Neuronal stem cell (in vitro differentiated cells): Measurements from ENCODE around the gene MGAT1.
A peak's percentile ranks its signal among the peaks of the same experiment; 100 is the strongest.
"Not testable (repeated sequence)": the region's sequence is repeated elsewhere in the genome, so short reads cannot be mapped to it uniquely, and the experiment has no call there.

Source experiments
- DNase-seq: peaks from one replicate; pipeline ENCODE4 v3.0.0-alpha.2; 2013; ENCODE audit warnings: low spot score
- H2AFZ ChIP-seq: one replicate; pipeline ENCODE4 v1.6.1; 2013; ENCODE audit warnings: mild to moderate bottlenecking, low read length, inconsistent platforms
- H2AK5ac ChIP-seq: 2 replicates; pipeline ENCODE4 v1.6.1; 2013; ENCODE audit warnings: low read depth, mild to moderate bottlenecking, inconsistent platforms, low read length, moderate library complexity, mixed read lengths
- H2BK120ac ChIP-seq: 2 replicates; pipeline ENCODE4 v1.6.1; 2013; ENCODE audit warnings: low read depth, mild to moderate bottlenecking, inconsistent platforms, low read length, moderate library complexity, mixed read lengths
- H2BK12ac ChIP-seq: one replicate; pipeline ENCODE4 v1.6.1; 2013; ENCODE audit warnings: low read length, inconsistent platforms
- H2BK15ac ChIP-seq: 2 replicates; pipeline ENCODE4 v1.6.1; 2013; ENCODE audit warnings: mild to moderate bottlenecking, low read length, inconsistent platforms, mixed read lengths
- H2BK5ac ChIP-seq: one replicate; pipeline ENCODE4 v1.6.1; 2013; ENCODE audit warnings: inconsistent platforms, mild to moderate bottlenecking, low read length, moderate library complexity
- H3K14ac ChIP-seq: one replicate; pipeline ENCODE4 v1.6.1; 2013; ENCODE audit warnings: low read length, inconsistent platforms
- H3K18ac ChIP-seq: 2 replicates; pipeline ENCODE4 v1.6.1; 2013; ENCODE audit warnings: low read length, inconsistent platforms
- H3K23ac ChIP-seq: 2 replicates; pipeline ENCODE4 v1.6.1; 2013; ENCODE audit warnings: low read depth, mild to moderate bottlenecking, mixed read lengths, low read length, inconsistent platforms; ENCODE audit not compliant: poor library complexity
- H3K27ac ChIP-seq: replicated peaks from 3 replicates; pipeline ENCODE4 v1.5.1; 2013; ENCODE audit warnings: low read length, inconsistent platforms
- H3K27me3 ChIP-seq, 3 experiments: 2 replicates each; pipeline ENCODE4 v1.6.1; 2013; ENCODE audit warnings: low read length in 3 of 3, mild to moderate bottlenecking in 2 of 3, inconsistent platforms in 1 of 3, low read depth in 1 of 3, mixed read lengths in 1 of 3, moderate library complexity in 1 of 3; ENCODE audit not compliant: control insufficient read depth in 3 of 3, insufficient read depth in 3 of 3
- H3K36me3 ChIP-seq, 2 donors: replicated peaks in 1 of 2; 2 replicates each; pipeline ENCODE4 v1.6.1; 2013; ENCODE audit warnings: low read length in 2 of 2; ENCODE audit not compliant: control insufficient read depth in 2 of 2, insufficient read depth in 2 of 2
- H3K4ac ChIP-seq: 2 replicates; pipeline ENCODE4 v1.6.1; 2013; ENCODE audit warnings: inconsistent platforms, mild to moderate bottlenecking, low read length, moderate library complexity
- H3K4me1 ChIP-seq, 2 donors: 1 replicate in 1 of 2; 2 replicates in 1 of 2; pipeline ENCODE4 v1.6.1; 2013; ENCODE audit warnings: low read length in 2 of 2, low read depth in 1 of 2; ENCODE audit not compliant: control insufficient read depth in 2 of 2, insufficient read depth in 1 of 2
- H3K4me2 ChIP-seq: one replicate; pipeline ENCODE4 v1.6.1; 2013; ENCODE audit warnings: mild to moderate bottlenecking, low read length, inconsistent platforms; ENCODE audit not compliant: insufficient read depth, poor library complexity, severe bottlenecking
- H3K4me3 ChIP-seq, 2 donors: 2 replicates each; pipeline ENCODE4 v1.5.1; 2013; ENCODE audit warnings: low read length in 2 of 2, mild to moderate bottlenecking in 2 of 2, inconsistent platforms in 1 of 2, moderate library complexity in 1 of 2
- H3K79me1 ChIP-seq: one replicate; pipeline ENCODE4 v1.6.1; 2013; ENCODE audit warnings: low read depth, mild to moderate bottlenecking, inconsistent platforms, low read length, moderate library complexity
- H3K9ac ChIP-seq: one replicate; pipeline ENCODE4 v1.6.1; 2013; ENCODE audit warnings: mild to moderate bottlenecking, low read depth, low read length, inconsistent platforms; ENCODE audit not compliant: poor library complexity
- H3K9me3 ChIP-seq, 2 donors: replicated peaks in 1 of 2; 2 replicates each; pipeline versions ENCODE3 to v1.6.1; 2013; ENCODE audit warnings: low read length in 2 of 2, mild to moderate bottlenecking in 2 of 2, inconsistent platforms in 1 of 2, low read depth in 1 of 2, mixed read lengths in 1 of 2, moderate library complexity in 1 of 2; ENCODE audit not compliant: control insufficient read depth in 2 of 2, insufficient read depth in 1 of 2
- H4K8ac ChIP-seq: one replicate; pipeline ENCODE4 v1.6.1; 2013; ENCODE audit warnings: low read depth, mild to moderate bottlenecking, inconsistent platforms, low read length, moderate library complexity
- H4K91ac ChIP-seq: one replicate; pipeline ENCODE4 v1.6.1; 2013; ENCODE audit warnings: low read length, low read depth, mild to moderate bottlenecking, inconsistent platforms; ENCODE audit not compliant: poor library complexity
- WGBS, 2 donors: extraction: QIAGEN DNeasy Blood & Tissue Kit; methylation state at CpG; one replicate each; pipeline ENCODE4 v1.1.7; 2013; ENCODE audit warnings: missing lambda C conversion rate in 2 of 2, mixed read lengths in 1 of 2; ENCODE audit not compliant: insufficient read length in 2 of 2, insufficient replicate concordance in 1 of 2; ENCODE audit errors: extremely low coverage in 2 of 2; 5-methylcytosine and 5-hydroxymethylcytosine counted together

Gene MGAT1

DNA sequence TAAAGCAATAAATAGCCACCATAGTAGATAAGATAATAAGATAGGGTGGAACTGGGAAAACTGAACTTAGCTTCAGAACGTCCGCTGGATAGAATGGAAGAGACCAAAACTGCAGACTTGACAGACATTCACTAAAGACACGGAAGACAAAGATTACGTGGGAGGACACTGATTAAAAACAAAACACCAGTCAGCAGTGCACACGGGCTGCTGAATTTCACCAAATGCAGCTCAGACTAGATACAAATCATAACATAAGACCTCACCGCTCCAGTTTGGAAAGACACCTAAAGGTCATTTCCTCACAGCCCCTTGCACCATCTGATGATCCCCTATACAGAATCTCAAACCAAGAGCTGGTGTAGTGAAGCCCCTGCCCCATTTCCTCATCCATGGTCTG, 59.9 kb downstream of the MGAT1 start:
- Histone ChIP-seq H3K4ac (no peak overlapping the region), H3K27ac (no peak overlapping the region), H3K4me2 (no peak overlapping the region), H2AK5ac (no peak overlapping the region), H2BK120ac (no peak overlapping the region), H4K8ac (no peak overlapping the region), H3K79me1 (no peaks in the 10 kb centered on the region), H2BK15ac (no peak overlapping the region), H3K23ac (no peak overlapping the region), H3K4me3 (no peak overlapping the region), H3K4me1 (no peaks in the 10 kb centered on the region), H2BK5ac (no peak overlapping the region), H4K91ac (no peak overlapping the region), H3K9me3 (no peaks in the 10 kb centered on the region), H3K14ac (no peak overlapping the region), H3K36me3 (no peaks in the 10 kb centered on the region), H2AFZ (no peak overlapping the region), H2BK12ac (no peak overlapping the region), H3K18ac (no peak overlapping the region), H3K9ac (no peak overlapping the region), H3K27me3 (peaks cover 0 to 31% (median 0%) of the 10 kb centered on the region in 3 experiments)
- no peak for DNase-seq
- no CpG with 5 or more reads among the region's 6 CpGs for WGBS, 2 donors

DNA sequence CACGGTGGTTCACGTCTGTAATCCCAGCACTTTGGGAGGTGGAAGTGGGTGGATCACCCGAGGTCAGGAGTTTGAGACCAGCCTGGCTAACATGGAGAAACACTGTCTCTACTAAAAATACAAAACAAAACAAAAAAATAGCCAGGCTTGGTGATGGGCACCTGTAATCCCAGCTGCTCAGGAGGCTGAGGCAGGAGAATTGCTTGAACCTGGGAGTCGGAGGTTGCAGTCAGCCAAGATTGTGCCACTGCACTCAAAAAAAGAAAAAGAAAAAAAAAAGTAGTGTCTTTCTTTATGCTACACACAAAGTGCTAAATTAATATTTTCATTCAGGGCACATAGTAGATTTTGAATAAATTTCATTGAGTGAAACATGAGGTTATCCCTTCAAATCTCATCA, 61.7 kb downstream of the MGAT1 start:
- not testable (repeated sequence) for H3K36me3 ChIP-seq, H3K4me1 ChIP-seq, H4K8ac ChIP-seq, H2AK5ac ChIP-seq, H2BK12ac ChIP-seq, H2AFZ ChIP-seq, H4K91ac ChIP-seq, H3K18ac ChIP-seq, H2BK15ac ChIP-seq, H3K4me3 ChIP-seq, H3K4ac ChIP-seq, H3K27ac ChIP-seq, H3K9me3 ChIP-seq, H2BK120ac ChIP-seq, H3K4me2 ChIP-seq, DNase-seq, H3K23ac ChIP-seq, H3K9ac ChIP-seq, H3K79me1 ChIP-seq, H2BK5ac ChIP-seq, H3K14ac ChIP-seq
- no CpG with 5 or more reads among the region's 4 CpGs for WGBS, 2 donors
- peaks cover 0 to 27% (median 0%) of the 10 kb centered on the region in 3 experiments for H3K27me3 ChIP-seq

DNA sequence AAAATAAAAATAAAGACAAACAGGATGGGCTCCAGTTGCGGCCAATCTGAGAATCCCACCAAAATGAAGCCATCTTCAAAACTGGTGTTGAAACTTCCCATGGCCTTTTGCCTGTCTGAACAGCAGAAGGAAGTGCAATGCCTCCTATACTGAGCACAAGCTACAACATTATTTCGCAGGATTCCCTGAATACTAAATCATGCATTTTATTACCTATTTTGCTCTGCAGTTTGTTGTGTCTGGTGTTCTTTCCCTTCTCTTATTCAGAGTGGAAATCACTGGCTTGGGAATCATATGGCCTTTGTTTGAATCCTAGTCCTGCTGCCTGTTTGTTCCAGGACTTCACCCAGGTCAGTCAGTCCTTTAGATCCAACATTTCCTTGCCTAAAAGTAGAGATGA, 62.6 kb downstream of the MGAT1 start, which contains the start of gene OR2Y1:
Gene OR2Y1 (minus strand): TSS at position 101 of the 400 bp plus-strand sequence. CDS start 0 bp downstream, at position 101.
- no peak within 1 kb of the TSS for H3K14ac ChIP-seq
- H2BK5ac ChIP-seq, result no peak within 1 kb of the TSS
- peaks cover 0 to 17% (median 0%) of the 10 kb centered on the region in 3 experiments for H3K27me3 ChIP-seq
- H4K91ac ChIP-seq, result no peak within 1 kb of the TSS
- H3K27ac ChIP-seq, result no peak within 1 kb of the TSS
- H3K9me3 ChIP-seq, result no peaks in the 10 kb centered on the region
- H2BK120ac ChIP-seq, result no peak within 1 kb of the TSS
- H3K4me3 ChIP-seq, result no peak within 1 kb of the TSS
- no peak within 1 kb of the TSS for H3K4ac ChIP-seq
- no peak within 1 kb of the TSS for H2AK5ac ChIP-seq
- peak within 1 kb of the TSS; percentile 47 for H3K23ac ChIP-seq
- H2BK15ac ChIP-seq, result no peak within 1 kb of the TSS
- no peaks in the 10 kb centered on the region for H3K36me3 ChIP-seq
- no peak for DNase-seq
- no CpG with 5 or more reads among the region's 2 CpGs for WGBS, 2 donors
- H3K4me1 ChIP-seq, result no peaks in the 10 kb centered on the region
- no peaks in the 10 kb centered on the region for H3K79me1 ChIP-seq
- H3K4me2 ChIP-seq, result no peak within 1 kb of the TSS
- H3K9ac ChIP-seq, result no peak within 1 kb of the TSS
- no peak within 1 kb of the TSS for H2AFZ ChIP-seq
- H3K18ac ChIP-seq, result no peak within 1 kb of the TSS
- no peak within 1 kb of the TSS for H2BK12ac ChIP-seq
- H4K8ac ChIP-seq, result no peak within 1 kb of the TSS

GRCh38 chr5:180739271-180739670, 63.3 kb downstream of the MGAT1 start:
- Histone ChIP-seq H3K4me3 (no peak overlapping the region), H2BK12ac (no peak overlapping the region), H3K9me3 (no peaks in the 10 kb centered on the region), H3K18ac (no peak overlapping the region), H3K79me1 (no peaks in the 10 kb centered on the region), H2BK15ac (no peak overlapping the region), H3K23ac (peak overlapping the region; percentile 47), H4K91ac (no peak overlapping the region), H3K4me2 (no peak overlapping the region), H3K9ac (no peak overlapping the region), H3K27ac (no peak overlapping the region), H3K27me3 (peaks cover 0 to 10% (median 0%) of the 10 kb centered on the region in 3 experiments), H2BK120ac (no peak overlapping the region), H3K4ac (no peak overlapping the region), H2AFZ (no peak overlapping the region), H3K36me3 (no peaks in the 10 kb centered on the region), H2BK5ac (no peak overlapping the region), H4K8ac (no peak overlapping the region), H3K14ac (no peak overlapping the region), H3K4me1 (no peaks in the 10 kb centered on the region), H2AK5ac (no peak overlapping the region)
- DNase-seq, result no peak
- no CpG with 5 or more reads among the region's 10 CpGs for WGBS, 2 donors
